ENCODE data around the gene MYOF. TPM values are rescaled to one million over a fixed set of nuclear protein-coding genes. Genes with fewer than 3 reads are reported as not detected.
"Not testable (repeated sequence)": the region's sequence is repeated elsewhere in the genome, so short reads cannot be mapped to it uniquely, and the experiment has no call there.

MYOF gene
- total and polyA plus RNA-seq, 7 donors: 0.70 to 9.4 (median 4.2) TPM

DNA sequence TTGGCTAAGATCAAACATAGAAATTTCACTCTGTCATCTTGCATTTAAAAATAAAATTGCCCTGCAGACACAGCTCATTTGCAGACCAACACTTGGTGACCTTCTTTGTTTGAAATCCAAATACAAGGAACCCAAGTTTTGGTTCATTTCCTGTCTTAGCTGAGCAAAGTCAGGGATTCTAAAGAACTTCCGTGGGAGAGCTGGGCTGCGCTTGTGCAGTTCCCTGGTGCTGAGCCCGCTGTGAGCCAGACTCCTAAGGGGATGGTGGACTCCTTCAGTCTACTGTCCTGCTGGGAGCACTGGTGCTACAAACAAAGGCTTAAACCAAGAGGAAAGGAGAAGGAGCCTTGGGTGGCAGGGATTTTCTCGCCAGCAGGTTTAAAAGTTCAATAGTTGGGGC lies 60.0 kb downstream of the MYOF start:
- H3K27me3 ChIP-seq (ENCODE audit: insufficient read depth in 3 of 3, low read length in 2 of 3): no peaks in the 10 kb centered on the region
- no peak for DNase-seq

DNA sequence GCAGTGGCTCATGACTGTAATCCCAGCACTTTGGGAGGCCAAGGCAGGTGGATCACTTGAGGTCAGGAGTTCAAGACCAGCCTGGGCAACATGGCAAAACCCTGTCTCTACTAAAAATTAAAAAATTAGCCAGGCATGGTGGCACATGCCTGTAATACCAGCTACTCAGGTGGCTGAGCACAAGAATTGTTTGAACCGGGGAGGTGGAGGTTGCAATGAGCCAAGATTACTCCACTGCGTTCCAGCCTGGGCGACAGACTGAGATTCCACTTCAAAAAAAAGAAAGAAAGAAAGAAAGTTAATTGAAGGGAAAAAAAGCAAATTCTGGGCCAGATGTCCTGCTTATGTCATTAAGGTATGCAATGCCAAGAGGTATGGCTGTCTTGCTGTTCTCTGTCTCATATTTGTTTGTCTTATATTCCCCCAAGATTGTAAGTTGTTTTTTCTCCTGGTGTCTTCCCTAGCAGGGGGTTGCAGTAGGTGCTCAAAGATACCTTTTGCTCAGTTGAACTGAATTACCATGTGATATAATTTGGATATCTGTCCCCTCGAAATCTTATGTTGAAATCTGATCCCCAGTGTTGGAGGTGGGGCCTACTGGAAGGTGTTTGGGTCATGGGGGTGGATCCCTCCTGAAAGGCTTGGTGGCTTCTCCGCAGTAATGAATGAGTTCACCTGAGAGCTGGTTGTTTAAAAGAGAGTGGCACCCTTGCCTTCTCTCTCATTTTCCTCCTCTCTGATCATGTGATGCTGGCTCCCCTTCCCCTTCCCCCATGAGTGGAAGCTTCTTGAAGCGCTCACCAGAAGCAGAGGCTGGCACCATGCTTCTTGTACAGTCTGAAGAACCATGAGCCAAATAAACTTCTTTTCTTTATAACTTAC lies 60.9 kb downstream of the MYOF start:
- no peak overlapping the region for H3K27ac ChIP-seq
- WGBS, 3 donors: 66 to 80% (median 75%) methylated on average over 6 of the region's 6 CpGs
- ATAC-seq (no peak), DNase-seq (no peak)
- no peak overlapping the region for H3K4me3 ChIP-seq
- intact Hi-C loops (cut with DNase I): loop anchor here in 1 of 2 donors (5.0 kb wide), 1 partner anchor 44 kb away; no protein-coding TSS in a partner anchor
- no peak for TF ChIP-seq CTCF (IDR thresholded peaks at IDR 0.05)
- H3K9me3 ChIP-seq: no peaks in the 10 kb centered on the region
- H3K36me3 ChIP-seq (ENCODE audit: insufficient read depth in 1 of 2, low read depth in 1 of 2): no peaks in the 10 kb centered on the region
- peaks cover 9% of the 10 kb centered on the region for H3K4me1 ChIP-seq
- no peaks in the 10 kb centered on the region for H3K27me3 ChIP-seq (ENCODE audit: insufficient read depth in 3 of 3, low read length in 2 of 3)

More for the DNA sequence above, 60.0 kb downstream of the MYOF start:
- no peak overlapping the region for H3K27ac ChIP-seq
- ATAC-seq: no peak
- TF ChIP-seq CTCF (IDR thresholded peaks at IDR 0.05): no peak
- H3K9me3 ChIP-seq: no peaks in the 10 kb centered on the region
- no peaks in the 10 kb centered on the region for H3K36me3 ChIP-seq (ENCODE audit: insufficient read depth in 1 of 2, low read depth in 1 of 2)
- intact Hi-C loops (cut with DNase I): loop anchor here in 1 of 2 donors (5.0 kb wide), 1 partner anchor 45 kb away; no protein-coding TSS in a partner anchor
- 60 to 73% (median 70%) methylated on average over 4 of the region's 4 CpGs for WGBS, 3 donors
- no peak overlapping the region for H3K4me3 ChIP-seq
- H3K4me1 ChIP-seq: peaks cover 9% of the 10 kb centered on the region

GRCh38 chr10:93420091-93420490 lies 62.0 kb downstream of the MYOF start:
- Histone ChIP-seq H3K36me3 (ENCODE audit: insufficient read depth in 1 of 2, low read depth in 1 of 2) (no peaks in the 10 kb centered on the region), H3K9me3 (no peaks in the 10 kb centered on the region), H3K27me3 (ENCODE audit: insufficient read depth in 3 of 3, low read length in 2 of 3) (no peaks in the 10 kb centered on the region), H3K27ac (no peak overlapping the region), H3K4me1 (peaks cover 9% of the 10 kb centered on the region), H3K4me3 (no peak overlapping the region)
- DNase-seq (no peak), ATAC-seq (peak in 3 of 4 donors; percentile 56 to 69 (median 58))
- no peak for TF ChIP-seq CTCF (IDR thresholded peaks at IDR 0.05)
- WGBS, 3 donors: 11 to 16% (median 11%) methylated on average over 5 of the region's 5 CpGs
- intact Hi-C loops (cut with DNase I): loop anchor here in 1 of 2 donors (5.0 kb wide), 1 partner anchor 43 kb away; no protein-coding TSS in a partner anchor

DNA sequence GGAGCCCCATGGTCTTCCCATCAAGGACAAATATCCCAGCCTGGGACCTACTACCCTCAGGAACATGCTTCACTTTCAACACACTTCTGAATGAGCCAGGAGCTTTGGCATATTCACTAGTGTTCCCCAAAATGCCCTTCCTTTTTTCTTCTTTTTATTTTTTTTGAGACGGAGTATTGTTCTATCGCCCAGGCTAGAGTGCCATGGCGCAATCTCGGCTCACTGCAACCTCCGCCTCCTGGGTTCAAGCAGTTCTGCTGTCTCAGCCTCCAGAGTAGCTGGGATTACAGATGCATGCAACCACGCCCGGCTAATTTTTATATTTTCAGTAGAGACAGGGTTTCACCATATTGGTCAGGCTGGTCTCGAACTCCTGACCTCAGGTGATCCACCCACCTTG lies 63.1 kb downstream of the MYOF start:
- H3K27me3 ChIP-seq (ENCODE audit: insufficient read depth in 3 of 3, low read length in 2 of 3); H3K27ac ChIP-seq; intact Hi-C loops (cut with DNase I); ATAC-seq; H3K9me3 ChIP-seq; H3K4me3 ChIP-seq; H3K36me3 ChIP-seq (ENCODE audit: insufficient read depth in 1 of 2, low read depth in 1 of 2); DNase-seq; H3K4me1 ChIP-seq: not testable (repeated sequence)
- WGBS, 3 donors: 95 to 96% (median 96%) methylated on average over 8 of the region's 8 CpGs

GRCh38 chr10:93417921-93418320 lies 64.2 kb downstream of the MYOF start:
- 24 to 33% (median 27%) methylated on average over 3 of the region's 3 CpGs for WGBS, 3 donors
- ATAC-seq: no peak
- Histone ChIP-seq H3K9me3 (no peaks in the 10 kb centered on the region), H3K4me1 (peaks cover 9% of the 10 kb centered on the region), H3K27ac (no peak overlapping the region), H3K36me3 (ENCODE audit: insufficient read depth in 1 of 2, low read depth in 1 of 2) (no peaks in the 10 kb centered on the region), H3K4me3 (no peak overlapping the region), H3K27me3 (ENCODE audit: insufficient read depth in 3 of 3, low read length in 2 of 3) (no peaks in the 10 kb centered on the region)
- intact Hi-C loops (cut with DNase I): no loop called here
- no peak for DNase-seq
- no peak for TF ChIP-seq CTCF (IDR thresholded peaks at IDR 0.05)

Data from psoas muscle (tissue), 8 donors.